Activated CD4-positive, alpha-beta T cell treated with anti-CD3 and anti-CD28 coated beads for 36 hours (primary cell): Measurements from ENCODE around the gene NRAP. TPM values are rescaled to one million over a fixed set of nuclear protein-coding genes. Genes with fewer than 3 reads are reported as not detected.
A peak's percentile ranks its signal among the peaks of the same experiment; 100 is the strongest.

Source experiments
- ATAC-seq: fragments of 200-7000 bp; cut with Tn5 transposase; one replicate; pipeline ENCODE4 v1.10.0; 2021; ENCODE audit warnings: mild to moderate bottlenecking, moderate library complexity
- CTCF ChIA-PET: fragments of 350-600 bp; sonication (Branson Sonifier 250); formaldehyde crosslinking; loops from one replicate; lab custom pipeline; 2021; ENCODE audit warnings: antibody characterized with exemption; lab: Charles Lee
- POLR2A ChIA-PET: fragments of 350-600 bp; sonication (Branson Sonifier 250); formaldehyde crosslinking; loops from one replicate; lab custom pipeline; 2021; ENCODE audit warnings: antibody characterized with exemption, inconsistent platforms; lab: Charles Lee
- DNase-seq: peaks from one replicate; pipeline ENCODE4 v3.0.0-alpha.2; 2020
- H3K27ac Mint-ChIP-seq: one replicate; pipeline ENCODE4 v1.8.0; 2021; ENCODE audit warnings: mixed read lengths
- H3K27me3 Mint-ChIP-seq: one replicate; pipeline ENCODE4 v1.8.0; 2021; ENCODE audit warnings: mixed read lengths
- H3K36me3 Mint-ChIP-seq: one replicate; pipeline ENCODE4 v1.8.0; 2021; ENCODE audit warnings: low read depth, mixed read lengths
- H3K4me1 Mint-ChIP-seq: one replicate; pipeline ENCODE4 v1.8.0; 2021; ENCODE audit warnings: mixed read lengths
- H3K4me3 Mint-ChIP-seq: one replicate; pipeline ENCODE4 v1.8.0; 2021; ENCODE audit warnings: mild to moderate bottlenecking, moderate library complexity, mixed read lengths
- H3K9me3 Mint-ChIP-seq: one replicate; pipeline ENCODE4 v1.8.0; 2021; ENCODE audit warnings: low read depth, mixed read lengths
- intact Hi-C, 2 experiments: fragments of 100-400 bp; cut with DNase I in 1 of 2; cut with micrococcal nuclease in 1 of 2; formaldehyde crosslinking; loops; one replicate each; pipeline versions ENCODE4 v1.14.2 to v1.15.1; 2022 to 2024; cut with DNase I, micrococcal nuclease
- total RNA-seq, 2 experiments: library from RNA; stranded (reverse); gene quantifications; one replicate each; pipeline ENCODE4 v1.2.3, GENCODE V29; 2021

Gene NRAP
- total RNA-seq, 2 experiments from 2014 or later, result not detected

DNA sequence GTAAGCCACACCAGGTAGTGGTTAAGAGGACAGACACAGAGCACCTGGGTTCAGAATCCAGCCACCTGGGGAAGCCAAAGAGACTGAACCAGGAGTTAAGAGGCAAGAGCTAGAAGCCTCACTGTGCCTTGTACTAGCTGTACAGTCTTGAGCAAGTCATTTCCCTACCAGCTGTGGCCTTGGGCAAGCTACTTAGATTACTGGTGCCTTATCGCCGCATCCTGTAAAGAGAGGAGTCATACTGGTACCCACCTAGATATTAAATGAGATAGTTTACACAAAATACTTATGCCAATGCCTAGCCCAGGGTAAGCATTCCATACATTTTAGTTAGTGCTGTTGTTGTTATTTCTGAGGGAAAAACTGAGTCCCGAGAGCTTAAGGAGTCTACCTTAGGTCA, 63.3 kb downstream of the NRAP start:
- POLR2A ChIA-PET, result no interaction called here
- Mint-ChIP-seq H3K9me3 (no peaks in the 10 kb centered on the region), H3K27ac (no peak overlapping the region), H3K27me3 (no peaks in the 10 kb centered on the region), H3K36me3 (no peaks in the 10 kb centered on the region), H3K4me3 (no peak overlapping the region), H3K4me1 (no peaks in the 10 kb centered on the region)
- DNase-seq (no peak), ATAC-seq (no peak)
- CTCF ChIA-PET, result interaction anchor here (1.4 kb wide), 1 partner anchor 10 kb away, joined by 3 read pairs; no protein-coding TSS in a partner anchor
- intact Hi-C loops, result no loop called here

DNA sequence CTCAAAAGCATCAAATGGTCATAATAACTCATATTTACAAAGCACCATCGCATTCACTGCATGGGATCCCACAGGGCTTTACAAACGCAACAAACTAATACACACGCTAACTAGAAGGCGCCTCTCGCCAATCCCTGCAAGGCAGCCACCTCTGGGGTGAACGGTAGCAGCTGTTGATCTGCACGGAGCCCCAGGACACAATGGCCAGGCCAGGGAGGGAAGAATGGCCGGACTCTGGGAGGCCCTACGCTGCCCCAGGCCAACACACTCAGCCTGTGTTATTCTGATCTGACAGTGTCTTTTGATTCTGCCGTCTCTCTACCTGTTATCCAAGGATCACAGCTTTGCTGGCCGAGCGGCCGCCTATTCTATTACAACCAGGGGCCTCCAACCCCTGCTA, 69.2 kb downstream of the NRAP start:
- Mint-ChIP-seq H3K4me1 (no peaks in the 10 kb centered on the region), H3K4me3 (no peak overlapping the region), H3K27me3 (peaks cover 2% of the 10 kb centered on the region), H3K9me3 (no peaks in the 10 kb centered on the region), H3K36me3 (no peaks in the 10 kb centered on the region), H3K27ac (no peak overlapping the region)
- CTCF ChIA-PET, result interaction anchor here (1.1 kb wide), 1 partner anchor 26 kb away, joined by 3 read pairs; no protein-coding TSS in a partner anchor
- intact Hi-C loops, result no loop called here
- DNase-seq, result no peak
- no peak for ATAC-seq
- POLR2A ChIA-PET, result no interaction called here

DNA sequence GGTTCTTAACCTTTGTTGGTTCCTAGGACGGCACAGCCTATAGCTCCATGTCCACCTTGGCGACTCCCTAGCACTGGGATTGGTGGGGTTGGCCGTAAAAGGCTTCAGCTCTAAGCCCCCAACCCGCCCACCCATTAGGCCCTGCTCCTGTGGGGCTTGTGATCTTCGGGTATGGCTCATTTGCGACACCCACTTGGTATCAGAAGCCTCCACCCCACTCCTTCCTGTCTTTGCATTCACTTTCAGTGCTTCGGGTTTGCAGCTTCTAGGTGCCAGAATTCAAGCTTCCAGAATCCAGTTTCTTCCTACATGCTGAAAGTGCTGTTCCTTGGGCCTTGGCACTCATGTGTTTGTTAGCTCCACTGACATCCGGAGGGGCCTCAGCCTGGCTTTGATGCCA, 71.5 kb downstream of the NRAP start:
- no peak overlapping the region for H3K4me3 Mint-ChIP-seq
- intact Hi-C loops, result no loop called here
- no peak for DNase-seq
- no peaks in the 10 kb centered on the region for H3K36me3 Mint-ChIP-seq
- no peak overlapping the region for H3K27ac Mint-ChIP-seq
- no peak for ATAC-seq
- H3K9me3 Mint-ChIP-seq, result no peaks in the 10 kb centered on the region
- POLR2A ChIA-PET, result no interaction called here
- no peaks in the 10 kb centered on the region for H3K4me1 Mint-ChIP-seq
- peaks cover 2% of the 10 kb centered on the region for H3K27me3 Mint-ChIP-seq
- CTCF ChIA-PET, result interaction anchor here (0.6 to 0.7 kb wide), 2 partner anchors 9 to 392 kb away, joined by 3 to 4 read pairs; no protein-coding TSS in a partner anchor

DNA sequence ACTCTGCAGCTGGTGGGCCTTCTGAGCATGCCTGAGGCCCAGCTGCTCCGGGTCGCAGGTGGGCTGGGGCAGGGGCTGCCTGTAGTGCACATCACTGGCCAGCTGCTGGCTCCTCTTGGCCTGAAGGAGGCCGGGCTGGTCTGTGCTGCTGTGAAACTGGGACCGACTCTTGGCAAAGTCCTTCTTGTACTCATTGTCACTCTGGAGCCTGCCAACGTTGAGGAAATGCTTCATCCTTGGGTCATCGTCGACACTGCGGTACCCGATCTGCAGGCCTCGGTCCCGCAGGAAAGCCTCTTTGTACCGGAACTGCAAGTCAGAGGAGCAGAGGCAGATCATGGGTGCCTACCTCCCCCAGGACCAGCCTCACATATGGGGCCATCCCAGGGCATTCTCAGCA, 73.3 kb downstream of the NRAP start:
- H3K36me3 Mint-ChIP-seq, result no peaks in the 10 kb centered on the region
- ChIA-PET POLR2A (no interaction called here), CTCF (interaction anchor here (0.5 to 1.2 kb wide), 2 partner anchors 10 to 1509 kb away, joined by 3 to 4 read pairs; no protein-coding TSS in a partner anchor)
- intact Hi-C loops, result no loop called here
- no peak overlapping the region for H3K4me3 Mint-ChIP-seq
- H3K4me1 Mint-ChIP-seq, result no peaks in the 10 kb centered on the region
- no peaks in the 10 kb centered on the region for H3K9me3 Mint-ChIP-seq
- ATAC-seq (no peak), DNase-seq (no peak)
- no peak overlapping the region for H3K27ac Mint-ChIP-seq
- peaks cover 2% of the 10 kb centered on the region for H3K27me3 Mint-ChIP-seq

DNA sequence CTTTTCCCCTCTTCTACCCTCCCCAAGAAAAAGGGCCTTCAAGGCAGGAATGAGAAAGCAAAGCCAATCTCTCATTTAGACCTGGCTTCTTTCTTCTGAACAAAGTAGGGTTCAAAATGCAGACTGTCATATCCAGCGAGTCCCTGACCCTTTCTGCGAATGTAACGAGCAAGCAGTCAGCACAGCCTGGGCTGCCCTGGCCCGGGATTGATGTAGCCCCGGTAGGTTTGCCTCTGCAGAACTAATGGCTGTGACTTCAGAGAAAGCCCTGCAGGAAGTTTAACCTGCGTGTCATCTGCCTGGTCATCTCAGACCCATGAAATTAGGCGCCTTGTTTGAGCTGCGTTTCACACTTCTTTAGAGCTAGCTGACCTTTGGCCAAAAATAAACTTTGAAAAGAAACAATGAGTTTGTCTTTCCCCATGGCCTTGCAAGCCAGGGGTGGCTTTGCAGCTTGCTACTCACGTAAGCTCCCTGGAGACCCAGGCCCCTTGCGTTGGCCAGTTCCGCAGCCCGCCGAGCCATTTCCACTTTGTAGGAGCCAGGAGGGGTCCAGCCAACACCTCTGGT, 74.6 kb downstream of the NRAP start:
- intact Hi-C loops, result no loop called here
- POLR2A ChIA-PET, result no interaction called here

DNA sequence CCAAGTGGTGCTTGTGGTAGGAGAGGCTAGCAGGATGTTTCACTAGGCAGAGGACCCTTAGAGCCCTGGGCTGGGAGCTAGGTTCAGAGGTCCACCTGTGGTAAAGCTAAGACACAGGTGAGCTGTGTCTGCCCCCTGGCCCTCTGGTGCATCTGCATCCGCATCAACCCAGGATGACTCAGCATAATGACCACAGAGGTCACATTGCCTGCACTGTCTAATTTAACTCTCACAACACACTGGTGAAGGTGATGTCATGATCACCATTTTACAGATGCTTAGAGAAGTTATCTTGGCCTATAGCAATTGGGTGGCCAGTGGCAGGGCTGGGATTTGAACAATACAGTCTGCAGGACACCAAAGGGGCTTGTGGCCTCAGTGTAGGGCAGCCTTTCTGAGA, 77.9 kb downstream of the NRAP start:
- POLR2A ChIA-PET, result no interaction called here
- Mint-ChIP-seq H3K9me3 (no peaks in the 10 kb centered on the region), H3K36me3 (no peaks in the 10 kb centered on the region), H3K4me3 (no peak overlapping the region), H3K4me1 (no peaks in the 10 kb centered on the region), H3K27me3 (peaks cover 13% of the 10 kb centered on the region), H3K27ac (no peak overlapping the region)
- CTCF ChIA-PET, result no interaction called here
- DNase-seq, result no peak
- peak; percentile 36 for ATAC-seq
- intact Hi-C loops, result no loop called here

More for the DNA sequence above, 74.6 kb downstream of the NRAP start:
- no peak for DNase-seq
- Mint-ChIP-seq H3K36me3 (no peaks in the 10 kb centered on the region), H3K4me3 (no peak overlapping the region), H3K27ac (no peak overlapping the region), H3K4me1 (no peaks in the 10 kb centered on the region), H3K27me3 (peaks cover 4% of the 10 kb centered on the region), H3K9me3 (no peaks in the 10 kb centered on the region)
- CTCF ChIA-PET, result no interaction called here
- ATAC-seq, result no peak

DNA sequence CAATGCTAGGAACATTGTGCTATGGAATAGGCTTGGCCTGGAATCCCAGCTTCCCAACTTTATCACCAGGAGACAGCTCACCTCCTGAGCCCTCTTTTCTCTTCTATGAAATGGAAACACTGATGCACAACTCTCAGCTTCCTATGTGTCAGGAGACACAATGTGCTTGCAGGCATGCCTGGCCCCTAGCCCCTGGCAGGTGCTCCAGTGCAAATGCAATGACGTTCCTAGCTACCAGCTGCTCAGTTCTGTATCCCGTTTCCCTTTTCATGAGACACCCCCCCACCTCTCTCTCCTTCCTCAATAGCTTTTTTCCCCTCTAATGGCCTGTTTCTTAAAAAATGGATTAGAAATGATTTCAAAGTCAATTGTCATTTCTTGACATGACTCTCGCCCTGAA, 80.3 kb downstream of the NRAP start:
- Mint-ChIP-seq H3K4me1 (no peaks in the 10 kb centered on the region), H3K4me3 (no peak overlapping the region), H3K36me3 (no peaks in the 10 kb centered on the region), H3K27me3 (peaks cover 16% of the 10 kb centered on the region), H3K9me3 (no peaks in the 10 kb centered on the region), H3K27ac (no peak overlapping the region)
- ChIA-PET CTCF (interaction anchor here (1.1 kb wide), 1 partner anchor 9 kb away, joined by 3 read pairs; no protein-coding TSS in a partner anchor), POLR2A (no interaction called here)
- DNase-seq (no peak), ATAC-seq (no peak)
- intact Hi-C loops, result no loop called here

DNA sequence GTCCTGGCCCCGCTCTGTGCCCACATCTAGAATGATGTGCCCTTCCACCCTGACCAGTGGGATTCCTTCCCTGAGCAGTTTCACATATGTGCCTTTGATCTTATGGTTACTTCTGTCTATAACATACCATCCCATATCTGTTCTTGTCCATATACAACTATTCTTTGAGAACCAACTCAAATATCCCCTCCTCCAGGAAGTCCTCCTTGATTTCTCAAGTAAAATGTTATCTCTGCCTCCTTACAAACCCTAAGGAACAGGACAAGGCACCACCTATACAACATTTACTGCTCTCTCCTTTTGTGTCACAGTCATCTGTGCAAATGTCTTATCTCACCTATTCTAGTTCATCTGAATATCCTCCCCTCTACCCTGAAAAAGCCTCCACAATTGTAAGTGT, 82.7 kb downstream of the NRAP start:
- no peaks in the 10 kb centered on the region for H3K36me3 Mint-ChIP-seq
- ATAC-seq (no peak), DNase-seq (no peak)
- peaks cover 19% of the 10 kb centered on the region for H3K27me3 Mint-ChIP-seq
- H3K4me3 Mint-ChIP-seq, result no peak overlapping the region
- H3K9me3 Mint-ChIP-seq, result no peaks in the 10 kb centered on the region
- no peaks in the 10 kb centered on the region for H3K4me1 Mint-ChIP-seq
- intact Hi-C loops, result no loop called here
- ChIA-PET POLR2A (no interaction called here), CTCF (no interaction called here)
- no peak overlapping the region for H3K27ac Mint-ChIP-seq

DNA sequence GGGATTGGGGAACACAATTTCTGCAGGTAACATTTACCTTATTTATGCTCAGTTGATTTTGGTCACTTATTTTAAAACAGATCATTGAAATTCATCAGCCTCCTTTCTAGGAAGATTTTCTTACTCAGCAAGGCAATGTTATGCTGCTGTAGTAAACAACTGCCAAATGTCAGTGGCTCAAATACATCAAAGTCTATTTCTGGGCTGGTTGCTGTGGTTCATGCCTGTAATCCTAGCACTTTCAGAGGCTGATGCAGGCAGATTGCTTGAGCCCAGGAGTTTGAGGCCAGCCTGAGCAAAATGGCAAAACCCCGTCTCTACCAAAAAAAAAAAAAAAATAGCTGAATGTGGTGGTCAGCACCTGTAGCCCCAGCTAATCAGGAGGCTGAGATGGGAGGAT, 85.1 kb downstream of the NRAP start:
- peaks cover 14% of the 10 kb centered on the region for H3K27me3 Mint-ChIP-seq
- no peak overlapping the region for H3K27ac Mint-ChIP-seq
- H3K9me3 Mint-ChIP-seq, result no peaks in the 10 kb centered on the region
- H3K4me1 Mint-ChIP-seq, result no peaks in the 10 kb centered on the region
- H3K36me3 Mint-ChIP-seq, result no peaks in the 10 kb centered on the region
- no peak overlapping the region for H3K4me3 Mint-ChIP-seq
- ChIA-PET CTCF (interaction anchor here (1.1 kb wide), 1 partner anchor 15 kb away, joined by 4 read pairs; no protein-coding TSS in a partner anchor), POLR2A (no interaction called here)
- intact Hi-C loops, result no loop called here
- no peak for DNase-seq
- no peak for ATAC-seq

DNA sequence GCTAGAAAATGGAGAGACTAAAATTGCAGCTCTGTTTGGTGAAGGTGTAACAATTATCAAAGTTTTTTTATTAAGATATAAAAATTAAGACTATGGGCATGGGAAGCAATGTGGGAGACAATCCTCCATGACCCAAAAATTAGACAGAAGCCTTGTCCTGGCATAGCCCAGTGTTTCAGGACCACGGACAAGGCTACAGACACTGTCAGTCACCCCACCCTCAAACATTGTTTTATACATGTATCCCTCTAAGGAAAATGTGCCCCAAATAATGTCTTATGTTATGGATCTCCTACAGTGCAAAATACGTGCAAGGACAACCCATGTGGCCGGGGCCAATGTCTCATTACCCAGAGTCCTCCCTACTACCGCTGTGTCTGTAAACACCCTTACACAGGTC, 87.0 kb downstream of the NRAP start:
- DNase-seq (peak; percentile 39), ATAC-seq (no peak)
- ChIA-PET CTCF (interaction anchor here (0.6 kb wide), 1 partner anchor 818 kb away, joined by 3 read pairs; no protein-coding TSS in a partner anchor), POLR2A (no interaction called here)
- peaks cover 10% of the 10 kb centered on the region for H3K27me3 Mint-ChIP-seq
- H3K27ac Mint-ChIP-seq, result no peak overlapping the region
- H3K36me3 Mint-ChIP-seq, result no peaks in the 10 kb centered on the region
- H3K9me3 Mint-ChIP-seq, result no peaks in the 10 kb centered on the region
- no peak overlapping the region for H3K4me3 Mint-ChIP-seq
- no peaks in the 10 kb centered on the region for H3K4me1 Mint-ChIP-seq
- intact Hi-C loops, result no loop called here

DNA sequence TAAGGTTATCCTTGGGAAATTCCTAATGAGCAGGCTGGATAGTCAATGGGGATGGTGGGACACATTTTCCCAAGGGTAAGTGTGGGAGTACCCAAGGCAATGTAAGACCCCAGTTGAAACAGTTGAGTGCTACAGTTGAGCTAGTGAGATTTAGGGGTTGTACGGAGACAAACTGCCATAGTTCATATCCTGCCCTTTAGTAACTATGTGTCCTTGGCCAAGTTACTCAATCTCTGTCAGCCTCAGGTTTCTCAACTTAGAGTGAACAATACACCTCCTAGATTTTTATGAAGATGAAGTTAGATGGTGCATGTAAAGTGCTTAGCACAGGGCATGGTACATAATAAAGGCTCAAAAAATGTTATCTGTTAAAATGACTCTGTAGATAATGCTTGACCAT, 90.5 kb downstream of the NRAP start:
- ChIA-PET POLR2A (no interaction called here), CTCF (interaction anchor here (0.6 to 1.5 kb wide), 3 partner anchors 10 to 1956 kb away, joined by 3 to 8 read pairs (median 4); no protein-coding TSS in a partner anchor)
- Mint-ChIP-seq H3K27me3 (peaks cover 3% of the 10 kb centered on the region), H3K4me1 (no peaks in the 10 kb centered on the region), H3K27ac (no peak overlapping the region), H3K9me3 (no peaks in the 10 kb centered on the region), H3K36me3 (no peaks in the 10 kb centered on the region), H3K4me3 (no peak overlapping the region)
- intact Hi-C loops, result no loop called here
- DNase-seq, result no peak
- ATAC-seq, result no peak

DNA sequence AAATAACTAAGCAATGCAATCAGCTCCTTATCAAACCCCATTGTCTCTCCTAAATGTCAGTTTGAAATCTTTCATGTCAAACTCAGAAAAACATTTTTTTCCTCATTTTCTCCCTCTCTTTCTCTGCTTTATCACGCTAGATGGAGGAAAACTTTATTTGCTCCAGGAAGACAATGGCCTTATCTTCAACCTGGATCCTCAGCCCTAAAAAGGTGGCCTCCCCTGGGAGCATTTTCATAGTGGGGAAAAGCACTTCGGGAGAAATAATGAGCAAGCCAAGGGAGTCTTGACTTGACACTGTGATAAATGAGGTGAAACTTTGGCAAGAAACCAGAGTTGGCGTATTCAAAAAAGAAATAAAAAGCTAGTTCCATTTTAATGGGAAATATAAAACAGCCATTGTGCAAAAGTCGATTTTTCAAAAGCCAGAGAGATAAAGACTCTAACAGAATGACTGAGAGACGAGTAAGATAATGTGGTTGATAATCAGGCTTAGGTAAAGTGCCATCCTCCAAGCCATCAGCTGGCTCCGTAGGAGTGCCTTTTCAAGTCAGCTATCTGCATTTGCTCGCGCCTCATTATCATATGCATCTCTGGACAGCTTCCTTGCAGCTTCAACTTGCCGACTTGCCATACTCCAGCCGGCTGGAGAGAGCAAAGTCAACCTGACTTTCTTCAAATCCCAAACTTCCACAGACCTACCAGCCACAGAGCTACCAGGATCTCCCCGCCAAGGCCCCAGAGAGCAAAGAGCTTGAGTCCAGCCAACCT, 91.1 kb downstream of the NRAP start:
- no peaks in the 10 kb centered on the region for H3K9me3 Mint-ChIP-seq
- H3K36me3 Mint-ChIP-seq, result no peaks in the 10 kb centered on the region
- DNase-seq (no peak), ATAC-seq (no peak)
- H3K27ac Mint-ChIP-seq, result no peak overlapping the region
- POLR2A ChIA-PET, result no interaction called here
- CTCF ChIA-PET, result interaction anchor here (0.6 to 1.5 kb wide), 3 partner anchors 10 to 1956 kb away, joined by 3 to 8 read pairs (median 3); no protein-coding TSS in a partner anchor
- intact Hi-C loops, result no loop called here
- H3K27me3 Mint-ChIP-seq, result peaks cover 5% of the 10 kb centered on the region
- H3K4me1 Mint-ChIP-seq, result no peaks in the 10 kb centered on the region
- H3K4me3 Mint-ChIP-seq, result no peak overlapping the region
